GM23338 (cell line): ENCODE results near the gene ST6GALNAC3. TPM values are rescaled to one million over a fixed set of nuclear protein-coding genes. Genes with fewer than 3 reads are reported as not detected.

Experiments used
- ATAC-seq: fragments of 200-7000 bp; cut with Tn5 transposase; 3 replicates; pipeline ENCODE4 v1.9.1; 2020
- DNase-seq: peaks from one replicate; pipeline ENCODE4 v3.0.0-alpha.2; 2015; ENCODE audit warnings: low spot score
- H2AFZ ChIP-seq: fragments of 200-600 bp; sonication (generic); 2 replicates; pipeline ENCODE4 v1.8.0; 2016; ENCODE audit warnings: antibody characterized with exemption, mild to moderate bottlenecking, moderate library complexity
- H3F3A ChIP-seq: fragments of 200-600 bp; sonication (generic); replicated peaks from 2 replicates; pipeline ENCODE4 v1.8.0; 2017; ENCODE audit warnings: antibody characterized with exemption, mixed run types, low read depth
- H3K27ac ChIP-seq: fragments of 200-600 bp; sonication (generic); 2 replicates; pipeline ENCODE4 v1.6.1; 2016; ENCODE audit warnings: low read depth
- H3K27me3 ChIP-seq: fragments of 200-600 bp; sonication (generic); 2 replicates; pipeline ENCODE4 v1.8.0; 2016; ENCODE audit warnings: mild to moderate bottlenecking, mixed run types, moderate library complexity; ENCODE audit not compliant: insufficient read depth
- H3K36me3 ChIP-seq: fragments of 200-600 bp; sonication (generic); 2 replicates; pipeline ENCODE4 v1.8.0; 2016; ENCODE audit warnings: mild to moderate bottlenecking; ENCODE audit not compliant: insufficient read depth
- H3K4me1 ChIP-seq: fragments of 200-600 bp; sonication (generic); 2 replicates; pipeline ENCODE4 v1.8.0; 2016; ENCODE audit warnings: mild to moderate bottlenecking, moderate library complexity; ENCODE audit not compliant: insufficient read depth
- H3K4me2 ChIP-seq: fragments of 200-600 bp; sonication (generic); 2 replicates; pipeline ENCODE4 v1.7.1; 2017; ENCODE audit warnings: mixed run types
- H3K4me3 ChIP-seq: fragments of 200-600 bp; sonication (generic); 2 replicates; pipeline ENCODE4 v1.6.1; 2016; ENCODE audit warnings: mixed run types
- H3K79me2 ChIP-seq: fragments of 200-600 bp; sonication (generic); replicated peaks from 2 replicates; pipeline ENCODE4 v1.8.0; 2017; ENCODE audit warnings: mild to moderate bottlenecking; ENCODE audit not compliant: insufficient read depth
- H3K9me2 ChIP-seq: fragments of 200-600 bp; sonication (generic); 2 replicates; pipeline ENCODE4 v1.8.0; 2017; ENCODE audit not compliant: insufficient read depth
- H4K20me1 ChIP-seq: fragments of 200-600 bp; sonication (generic); replicated peaks from 2 replicates; pipeline ENCODE4 v1.8.0; 2017; ENCODE audit warnings: mild to moderate bottlenecking; ENCODE audit not compliant: insufficient read depth
- H3K27ac Mint-ChIP-seq: 2 replicates; pipeline ENCODE4 v1.8.0; 2020; ENCODE audit warnings: inconsistent platforms, mild to moderate bottlenecking, moderate library complexity, mixed read lengths
- H3K27me3 Mint-ChIP-seq: 3 replicates; pipeline ENCODE4 v1.8.0; 2022; ENCODE audit warnings: low read depth, mild to moderate bottlenecking, moderate library complexity, mixed read lengths, inconsistent platforms; ENCODE audit not compliant: insufficient read depth, poor library complexity
- H3K36me3 Mint-ChIP-seq: 3 replicates; pipeline ENCODE4 v1.8.0; 2021; ENCODE audit warnings: low read depth, mild to moderate bottlenecking, inconsistent platforms, moderate library complexity, mixed read lengths
- H3K4me1 Mint-ChIP-seq: 3 replicates; pipeline ENCODE4 v1.8.0; 2020; ENCODE audit warnings: mild to moderate bottlenecking, inconsistent platforms, mixed read lengths
- H3K4me3 Mint-ChIP-seq: 3 replicates; pipeline ENCODE4 v1.8.0; 2021; ENCODE audit warnings: moderate library complexity, mild to moderate bottlenecking, inconsistent platforms, mixed read lengths
- H3K9me3 Mint-ChIP-seq: 3 replicates; pipeline ENCODE4 v1.8.0; 2020; ENCODE audit warnings: moderate library complexity, mild to moderate bottlenecking, inconsistent platforms, mixed read lengths
- EZH2phosphoT487 ChIP-seq: fragments of 200-600 bp; sonication (generic); IDR thresholded peaks from one replicate; pipeline ENCODE4 v1.8.1; 2018; ENCODE audit warnings: antibody characterized with exemption; ENCODE audit not compliant: unreplicated experiment
- JUNB ChIP-seq: IDR thresholded peaks from one replicate; pipeline ENCODE4 v1.6.1; 2016; ENCODE audit warnings: antibody characterized with exemption; ENCODE audit not compliant: unreplicated experiment
- POLR2AphosphoS5 ChIP-seq: IDR thresholded peaks from 2 replicates; pipeline ENCODE4 v1.6.1; 2016; ENCODE audit warnings: antibody characterized with exemption, low read depth
- ZNF114 ChIP-seq: fragments of 250-450 bp; sonication (Bioruptor Pico); IDR thresholded peaks from 2 replicates; pipeline ENCODE4 v1.5.0; 2020; ENCODE audit warnings: mild to moderate bottlenecking, moderate library complexity
- ZNF331 ChIP-seq: fragments of 250-450 bp; sonication (Bioruptor Pico); IDR thresholded peaks from 2 replicates; pipeline ENCODE4 v1.5.0; 2020; ENCODE audit warnings: low read depth, mild to moderate bottlenecking, moderate library complexity
- polyA plus RNA-seq: library from polyadenylated mRNA; unstranded; fragments of >200 nt; fragmentation: Nextera tagmentation; extraction: Ambion mirVana; gene quantifications from 2 replicates; pipeline ENCODE4 v1.2.1, GENCODE V29; 2016
- total RNA-seq: library from RNA; depleted of rRNA; stranded (reverse); fragments of >200 nt; shearing (Covaris generic); gene quantifications from 2 replicates; pipeline ENCODE4 v1.2.3, GENCODE V29; 2014
- TF ChIP-seq, protein P1 (sequence below): IDR thresholded peaks from 2 replicates; pipeline ENCODE4 v1.6.1; 2016; ENCODE audit warnings: antibody characterized with exemption
- TF ChIP-seq, protein P2 (sequence below): fragments of 250-450 bp; sonication (Bioruptor Pico); IDR thresholded peaks from 2 replicates; pipeline ENCODE4 v1.5.0; 2020; ENCODE audit warnings: mild to moderate bottlenecking, moderate library complexity
- TF ChIP-seq, protein P3 (sequence below): IDR thresholded peaks from one replicate; pipeline ENCODE4 v1.6.1; 2018; ENCODE audit warnings: antibody characterized with exemption; ENCODE audit not compliant: unreplicated experiment

The ST6GALNAC3 gene
- total and polyA plus RNA-seq, 2 experiments from 2014 or later: 4.7 to 11.6 TPM

DNA sequence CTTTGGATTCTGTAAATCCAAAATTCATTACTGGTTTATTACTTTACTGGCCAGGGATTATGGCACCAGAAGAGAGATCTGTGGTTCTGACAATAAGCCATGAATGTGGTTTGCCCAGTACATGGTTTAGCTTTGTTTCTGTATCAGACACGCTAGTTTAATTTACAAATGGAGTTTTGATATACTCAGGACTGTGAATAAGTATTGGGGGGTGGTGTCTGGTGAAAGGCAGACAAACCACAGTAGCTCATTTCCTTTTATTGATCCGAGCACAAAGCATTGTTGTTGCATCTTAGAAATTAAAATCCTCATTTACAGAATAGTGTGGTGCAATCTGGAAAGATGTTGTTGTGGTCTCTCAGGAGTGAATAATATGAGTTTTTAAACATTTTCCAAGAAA, 96.0 kb downstream of the ST6GALNAC3 start:
- H3F3A ChIP-seq: no peaks in the 10 kb centered on the region
- no peaks in the 10 kb centered on the region for H3K36me3 ChIP-seq
- H3K27ac ChIP-seq: no peak overlapping the region
- no peaks in the 10 kb centered on the region for H4K20me1 ChIP-seq
- no peaks in the 10 kb centered on the region for H3K27me3 Mint-ChIP-seq
- H3K4me1 ChIP-seq: no peaks in the 10 kb centered on the region; the same call in 1 of the 2 replicates
- H2AFZ ChIP-seq: no peak overlapping the region
- no peaks in the 10 kb centered on the region; the same call in 1 of the 2 replicates for H3K9me2 ChIP-seq
- H3K9me3 Mint-ChIP-seq: peaks cover 12% of the 10 kb centered on the region
- H3K27ac Mint-ChIP-seq: no peak overlapping the region
- TF ChIP-seq ZNF114 (no peak), EZH2phosphoT487 (no peak), ZNF331 (CRISPR knock-in tag) (no peak), JUNB (no peak), POLR2AphosphoS5 (no peak)
- TF ChIP-seq, protein P1, sequence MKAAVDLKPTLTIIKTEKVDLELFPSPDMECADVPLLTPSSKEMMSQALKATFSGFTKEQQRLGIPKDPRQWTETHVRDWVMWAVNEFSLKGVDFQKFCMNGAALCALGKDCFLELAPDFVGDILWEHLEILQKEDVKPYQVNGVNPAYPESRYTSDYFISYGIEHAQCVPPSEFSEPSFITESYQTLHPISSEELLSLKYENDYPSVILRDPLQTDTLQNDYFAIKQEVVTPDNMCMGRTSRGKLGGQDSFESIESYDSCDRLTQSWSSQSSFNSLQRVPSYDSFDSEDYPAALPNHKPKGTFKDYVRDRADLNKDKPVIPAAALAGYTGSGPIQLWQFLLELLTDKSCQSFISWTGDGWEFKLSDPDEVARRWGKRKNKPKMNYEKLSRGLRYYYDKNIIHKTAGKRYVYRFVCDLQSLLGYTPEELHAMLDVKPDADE: no peak
- TF ChIP-seq, protein P2, sequence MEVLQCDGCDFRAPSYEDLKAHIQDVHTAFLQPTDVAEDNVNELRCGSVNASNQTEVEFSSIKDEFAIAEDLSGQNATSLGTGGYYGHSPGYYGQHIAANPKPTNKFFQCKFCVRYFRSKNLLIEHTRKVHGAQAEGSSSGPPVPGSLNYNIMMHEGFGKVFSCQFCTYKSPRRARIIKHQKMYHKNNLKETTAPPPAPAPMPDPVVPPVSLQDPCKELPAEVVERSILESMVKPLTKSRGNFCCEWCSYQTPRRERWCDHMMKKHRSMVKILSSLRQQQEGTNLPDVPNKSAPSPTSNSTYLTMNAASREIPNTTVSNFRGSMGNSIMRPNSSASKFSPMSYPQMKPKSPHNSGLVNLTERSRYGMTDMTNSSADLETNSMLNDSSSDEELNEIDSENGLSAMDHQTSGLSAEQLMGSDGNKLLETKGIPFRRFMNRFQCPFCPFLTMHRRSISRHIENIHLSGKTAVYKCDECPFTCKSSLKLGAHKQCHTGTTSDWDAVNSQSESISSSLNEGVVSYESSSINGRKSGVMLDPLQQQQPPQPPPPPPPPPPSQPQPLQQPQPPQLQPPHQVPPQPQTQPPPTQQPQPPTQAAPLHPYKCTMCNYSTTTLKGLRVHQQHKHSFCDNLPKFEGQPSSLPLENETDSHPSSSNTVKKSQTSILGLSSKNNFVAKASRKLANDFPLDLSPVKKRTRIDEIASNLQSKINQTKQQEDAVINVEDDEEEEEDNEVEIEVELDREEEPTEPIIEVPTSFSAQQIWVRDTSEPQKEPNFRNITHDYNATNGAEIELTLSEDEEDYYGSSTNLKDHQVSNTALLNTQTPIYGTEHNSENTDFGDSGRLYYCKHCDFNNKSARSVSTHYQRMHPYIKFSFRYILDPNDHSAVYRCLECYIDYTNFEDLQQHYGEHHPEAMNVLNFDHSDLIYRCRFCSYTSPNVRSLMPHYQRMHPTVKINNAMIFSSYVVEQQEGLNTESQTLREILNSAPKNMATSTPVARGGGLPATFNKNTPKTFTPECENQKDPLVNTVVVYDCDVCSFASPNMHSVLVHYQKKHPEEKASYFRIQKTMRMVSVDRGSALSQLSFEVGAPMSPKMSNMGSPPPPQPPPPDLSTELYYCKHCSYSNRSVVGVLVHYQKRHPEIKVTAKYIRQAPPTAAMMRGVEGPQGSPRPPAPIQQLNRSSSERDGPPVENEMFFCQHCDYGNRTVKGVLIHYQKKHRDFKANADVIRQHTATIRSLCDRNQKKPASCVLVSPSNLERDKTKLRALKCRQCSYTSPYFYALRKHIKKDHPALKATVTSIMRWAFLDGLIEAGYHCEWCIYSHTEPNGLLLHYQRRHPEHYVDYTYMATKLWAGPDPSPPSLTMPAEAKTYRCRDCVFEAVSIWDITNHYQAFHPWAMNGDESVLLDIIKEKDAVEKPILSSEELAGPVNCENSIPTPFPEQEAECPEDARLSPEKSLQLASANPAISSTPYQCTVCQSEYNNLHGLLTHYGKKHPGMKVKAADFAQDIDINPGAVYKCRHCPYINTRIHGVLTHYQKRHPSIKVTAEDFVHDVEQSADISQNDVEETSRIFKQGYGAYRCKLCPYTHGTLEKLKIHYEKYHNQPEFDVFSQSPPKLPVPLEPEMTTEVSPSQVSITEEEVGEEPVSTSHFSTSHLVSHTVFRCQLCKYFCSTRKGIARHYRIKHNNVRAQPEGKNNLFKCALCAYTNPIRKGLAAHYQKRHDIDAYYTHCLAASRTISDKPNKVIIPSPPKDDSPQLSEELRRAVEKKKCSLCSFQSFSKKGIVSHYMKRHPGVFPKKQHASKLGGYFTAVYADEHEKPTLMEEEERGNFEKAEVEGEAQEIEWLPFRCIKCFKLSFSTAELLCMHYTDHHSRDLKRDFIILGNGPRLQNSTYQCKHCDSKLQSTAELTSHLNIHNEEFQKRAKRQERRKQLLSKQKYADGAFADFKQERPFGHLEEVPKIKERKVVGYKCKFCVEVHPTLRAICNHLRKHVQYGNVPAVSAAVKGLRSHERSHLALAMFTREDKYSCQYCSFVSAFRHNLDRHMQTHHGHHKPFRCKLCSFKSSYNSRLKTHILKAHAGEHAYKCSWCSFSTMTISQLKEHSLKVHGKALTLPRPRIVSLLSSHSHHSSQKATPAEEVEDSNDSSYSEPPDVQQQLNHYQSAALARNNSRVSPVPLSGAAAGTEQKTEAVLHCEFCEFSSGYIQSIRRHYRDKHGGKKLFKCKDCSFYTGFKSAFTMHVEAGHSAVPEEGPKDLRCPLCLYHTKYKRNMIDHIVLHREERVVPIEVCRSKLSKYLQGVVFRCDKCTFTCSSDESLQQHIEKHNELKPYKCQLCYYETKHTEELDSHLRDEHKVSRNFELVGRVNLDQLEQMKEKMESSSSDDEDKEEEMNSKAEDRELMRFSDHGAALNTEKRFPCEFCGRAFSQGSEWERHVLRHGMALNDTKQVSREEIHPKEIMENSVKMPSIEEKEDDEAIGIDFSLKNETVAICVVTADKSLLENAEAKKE (CRISPR knock-in tag): no peak
- TF ChIP-seq, protein P3, sequence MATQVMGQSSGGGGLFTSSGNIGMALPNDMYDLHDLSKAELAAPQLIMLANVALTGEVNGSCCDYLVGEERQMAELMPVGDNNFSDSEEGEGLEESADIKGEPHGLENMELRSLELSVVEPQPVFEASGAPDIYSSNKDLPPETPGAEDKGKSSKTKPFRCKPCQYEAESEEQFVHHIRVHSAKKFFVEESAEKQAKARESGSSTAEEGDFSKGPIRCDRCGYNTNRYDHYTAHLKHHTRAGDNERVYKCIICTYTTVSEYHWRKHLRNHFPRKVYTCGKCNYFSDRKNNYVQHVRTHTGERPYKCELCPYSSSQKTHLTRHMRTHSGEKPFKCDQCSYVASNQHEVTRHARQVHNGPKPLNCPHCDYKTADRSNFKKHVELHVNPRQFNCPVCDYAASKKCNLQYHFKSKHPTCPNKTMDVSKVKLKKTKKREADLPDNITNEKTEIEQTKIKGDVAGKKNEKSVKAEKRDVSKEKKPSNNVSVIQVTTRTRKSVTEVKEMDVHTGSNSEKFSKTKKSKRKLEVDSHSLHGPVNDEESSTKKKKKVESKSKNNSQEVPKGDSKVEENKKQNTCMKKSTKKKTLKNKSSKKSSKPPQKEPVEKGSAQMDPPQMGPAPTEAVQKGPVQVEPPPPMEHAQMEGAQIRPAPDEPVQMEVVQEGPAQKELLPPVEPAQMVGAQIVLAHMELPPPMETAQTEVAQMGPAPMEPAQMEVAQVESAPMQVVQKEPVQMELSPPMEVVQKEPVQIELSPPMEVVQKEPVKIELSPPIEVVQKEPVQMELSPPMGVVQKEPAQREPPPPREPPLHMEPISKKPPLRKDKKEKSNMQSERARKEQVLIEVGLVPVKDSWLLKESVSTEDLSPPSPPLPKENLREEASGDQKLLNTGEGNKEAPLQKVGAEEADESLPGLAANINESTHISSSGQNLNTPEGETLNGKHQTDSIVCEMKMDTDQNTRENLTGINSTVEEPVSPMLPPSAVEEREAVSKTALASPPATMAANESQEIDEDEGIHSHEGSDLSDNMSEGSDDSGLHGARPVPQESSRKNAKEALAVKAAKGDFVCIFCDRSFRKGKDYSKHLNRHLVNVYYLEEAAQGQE: no peak
- peaks cover 28% of the 10 kb centered on the region for H3K79me2 ChIP-seq
- no peak for ATAC-seq
- H3K4me3 ChIP-seq: no peak overlapping the region
- DNase-seq: no peak
- no peak overlapping the region for H3K4me3 Mint-ChIP-seq
- H3K36me3 Mint-ChIP-seq: peaks cover 35% of the 10 kb centered on the region; the same call in 2 of the 3 replicates
- no peak overlapping the region for H3K4me2 ChIP-seq
- H3K27me3 ChIP-seq: no peaks in the 10 kb centered on the region
- peaks cover 8% of the 10 kb centered on the region; the same call in 2 of the 3 replicates for H3K4me1 Mint-ChIP-seq
